Activated naive CD4-positive, alpha-beta T cell treated with anti-CD3 and anti-CD28 coated beads for 36 hours (primary cell): ENCODE results near the gene CTRB2. TPM values are rescaled to one million over a fixed set of nuclear protein-coding genes. Genes with fewer than 3 reads are reported as not detected.

Source experiments
- CTCF ChIA-PET: fragments of 350-600 bp; sonication (Branson Sonifier 250); formaldehyde crosslinking; loops from one replicate; lab custom pipeline; 2021; ENCODE audit warnings: antibody characterized with exemption; lab: Charles Lee
- DNase-seq: peaks from one replicate; pipeline ENCODE4 v3.0.0-alpha.2; 2020
- H3K27ac Mint-ChIP-seq: one replicate; pipeline ENCODE4 v1.8.0; 2021; ENCODE audit warnings: mild to moderate bottlenecking, mixed read lengths
- H3K27me3 Mint-ChIP-seq: one replicate; pipeline ENCODE4 v1.8.0; 2021; ENCODE audit warnings: low read depth, mixed read lengths
- H3K36me3 Mint-ChIP-seq: one replicate; pipeline ENCODE4 v1.8.0; 2021; ENCODE audit warnings: low read depth, mixed read lengths
- H3K4me1 Mint-ChIP-seq: one replicate; pipeline ENCODE4 v1.8.0; 2021; ENCODE audit warnings: low read depth, mixed read lengths
- H3K4me3 Mint-ChIP-seq: one replicate; pipeline ENCODE4 v1.8.0; 2021; ENCODE audit warnings: mild to moderate bottlenecking, moderate library complexity, mixed read lengths
- H3K9me3 Mint-ChIP-seq: one replicate; pipeline ENCODE4 v1.8.0; 2021; ENCODE audit warnings: mixed read lengths
- intact Hi-C: fragments of 100-400 bp; cut with micrococcal nuclease; formaldehyde crosslinking; loops from one replicate; pipeline ENCODE4 v1.15.1; 2023
- total RNA-seq, 2 experiments: library from RNA; stranded (reverse); gene quantifications; one replicate each; pipeline ENCODE4 v1.2.3, GENCODE V29; 2021

CTRB2 gene
- total RNA-seq, 2 experiments from 2014 or later: not detected

DNA sequence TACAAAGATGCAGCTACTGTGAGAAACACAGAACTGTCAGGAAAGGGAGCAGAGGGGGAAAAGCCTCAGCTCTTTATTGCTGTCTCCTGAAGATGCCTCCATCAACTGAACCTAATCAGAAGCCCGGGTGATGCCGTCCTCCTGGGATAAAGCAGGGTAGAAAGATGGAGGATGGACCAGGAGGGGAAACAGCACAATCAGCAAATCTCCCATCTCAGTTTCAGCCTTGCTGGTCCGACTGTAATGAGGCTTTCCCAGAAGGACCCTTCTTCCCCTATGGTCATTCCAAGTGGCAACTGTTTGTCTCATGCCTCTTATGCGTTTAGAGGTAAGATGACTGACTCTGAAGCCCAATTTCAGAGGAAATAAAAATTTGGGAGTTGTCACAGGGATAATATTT is 34.4 kb downstream of the CTRB2 start:
- no peak overlapping the region for H3K27ac Mint-ChIP-seq
- intact Hi-C loops: no loop called here
- peaks cover 55% of the 10 kb centered on the region for H3K36me3 Mint-ChIP-seq
- H3K4me3 Mint-ChIP-seq: no peak overlapping the region
- CTCF ChIA-PET: no interaction called here
- H3K27me3 Mint-ChIP-seq: no peaks in the 10 kb centered on the region
- H3K4me1 Mint-ChIP-seq: no peaks in the 10 kb centered on the region
- peaks cover 70% of the 10 kb centered on the region for H3K9me3 Mint-ChIP-seq
- DNase-seq: no peak

DNA sequence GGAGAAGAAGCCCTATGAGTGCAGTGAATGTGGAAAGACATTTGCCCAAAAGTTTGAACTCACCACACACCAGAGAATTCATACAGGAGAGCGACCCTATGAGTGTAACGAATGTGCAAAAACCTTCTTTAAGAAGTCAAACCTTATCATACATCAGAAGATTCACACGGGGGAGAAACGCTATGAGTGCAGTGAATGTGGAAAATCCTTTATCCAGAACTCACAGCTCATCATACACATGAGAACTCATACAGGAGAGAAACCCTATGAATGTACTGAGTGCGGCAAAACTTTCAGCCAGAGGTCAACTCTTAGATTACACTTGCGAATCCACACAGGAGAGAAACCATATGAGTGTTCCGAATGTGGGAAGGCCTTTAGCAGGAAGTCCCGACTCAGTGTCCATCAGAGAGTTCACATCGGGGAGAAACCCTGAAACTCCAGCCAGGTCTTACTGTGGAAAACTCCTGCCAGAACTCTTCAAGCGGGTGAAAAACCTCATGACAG is 37.0 kb downstream of the CTRB2 start:
- no peak overlapping the region for H3K4me3 Mint-ChIP-seq
- no peaks in the 10 kb centered on the region for H3K4me1 Mint-ChIP-seq
- H3K36me3 Mint-ChIP-seq: peaks cover 81% of the 10 kb centered on the region
- CTCF ChIA-PET: no interaction called here
- intact Hi-C loops: no loop called here
- H3K9me3 Mint-ChIP-seq: peaks cover 59% of the 10 kb centered on the region
- H3K27ac Mint-ChIP-seq: no peak overlapping the region
- no peak for DNase-seq
- no peaks in the 10 kb centered on the region for H3K27me3 Mint-ChIP-seq

DNA sequence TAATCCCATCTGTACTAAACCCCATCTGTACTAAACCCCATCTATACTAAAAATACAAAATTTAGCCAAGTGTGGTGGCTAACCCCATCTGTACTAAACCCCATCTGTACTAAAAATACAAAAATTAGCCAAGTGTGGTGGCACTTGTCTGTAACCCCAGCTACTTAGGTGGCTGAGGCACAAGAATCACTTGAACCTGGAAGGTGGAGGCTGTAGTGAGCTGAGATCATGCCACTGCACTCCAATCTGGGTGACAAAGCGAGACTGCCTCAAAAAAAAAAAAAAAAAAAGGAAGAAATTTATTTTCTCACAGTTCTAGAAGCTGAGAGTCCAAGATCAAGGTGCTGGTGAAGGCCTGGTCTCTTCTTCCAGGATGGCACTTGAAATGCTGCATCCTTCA is 46.6 kb downstream of the CTRB2 start:
- CTCF ChIA-PET: interaction anchor here (0.6 kb wide), 1 partner anchor 23 kb away, joined by 4 read pairs; no protein-coding TSS in a partner anchor
- no peaks in the 10 kb centered on the region for H3K4me1 Mint-ChIP-seq
- H3K9me3 Mint-ChIP-seq: peaks cover 5% of the 10 kb centered on the region
- DNase-seq: no peak
- intact Hi-C loops: no loop called here
- H3K4me3 Mint-ChIP-seq: no peak overlapping the region
- H3K27ac Mint-ChIP-seq: no peak overlapping the region
- no peaks in the 10 kb centered on the region for H3K27me3 Mint-ChIP-seq
- H3K36me3 Mint-ChIP-seq: peaks cover 62% of the 10 kb centered on the region

Other genes with a start within 250 kb of the CTRB2 start
- gene WDR59, start 222.0 kb downstream of the CTRB2 start, total RNA-seq: 10 to 100 TPM; 47.8 to 55.6 TPM
- 10 to 100 TPM; 35.3 to 35.7 TPM for gene ZNRF1, start 208.1 kb downstream of the CTRB2 start, total RNA-seq
- gene LDHD, start 90.4 kb downstream of the CTRB2 start, total RNA-seq: under 1 TPM; 0.33 to 0.42 TPM
- gene ZFP1, start 58.6 kb downstream of the CTRB2 start, total RNA-seq: 10 to 100 TPM; 20.2 to 20.9 TPM
- gene CTRB1, start 11.8 kb upstream of the CTRB2 start, total RNA-seq: not detected
- gene BCAR1, start 44.5 kb upstream of the CTRB2 start, total RNA-seq: under 1 TPM; 0.67 to 0.81 TPM
- gene CFDP1, start 226.3 kb upstream of the CTRB2 start, total RNA-seq: 10 to 100 TPM; 37.2 to 44.1 TPM